Fibroblast of the aortic adventitia (primary cell): ENCODE data around the gene CAPZB. TPM values are rescaled to one million over a fixed set of nuclear protein-coding genes. Genes with fewer than 3 reads are reported as not detected.

Source experiments
- DNase-seq: peaks from one replicate; pipeline ENCODE4 v3.0.0-alpha.2; 2010; ENCODE audit warnings: low read depth
- H3K4me3 ChIP-seq: 2 replicates; pipeline ENCODE4 v1.5.1; 2011; ENCODE audit warnings: low read depth, mild to moderate bottlenecking, control low read depth, low read length, moderate library complexity
- CTCF ChIP-seq: IDR thresholded peaks from 2 replicates; pipeline ENCODE4 v1.5.1; 2011; ENCODE audit warnings: mild to moderate bottlenecking, low read length, control low read depth, inconsistent platforms; ENCODE audit not compliant: insufficient read depth
- total RNA-seq: library from RNA; depleted of rRNA; stranded (reverse); fragments of >200 nt; gene quantifications from 2 replicates; pipeline ENCODE4 v1.2.3, GENCODE V29; 2012; ENCODE audit warnings: low replicate concordance

CAPZB gene
- total RNA-seq, 1 donor, result 232 TPM

- TF ChIP-seq CTCF, result no peak
- H3K4me3 ChIP-seq, result no peak overlapping the region
- DNase-seq, result no peak
Measured at GRCh38 chr1:19327301-19327700, 158.0 kb downstream of the CAPZB start.

- no peak for TF ChIP-seq CTCF
- DNase-seq, result no peak
- no peak overlapping the region for H3K4me3 ChIP-seq
Measured at GRCh38 chr1:19326748-19327065, 158.6 kb downstream of the CAPZB start.

GRCh38 chr1:19325958-19326747, 159.2 kb downstream of the CAPZB start:
- no peak for TF ChIP-seq CTCF
- H3K4me3 ChIP-seq, result no peak overlapping the region

GRCh38 chr1:19325368-19325957, 159.9 kb downstream of the CAPZB start:
- DNase-seq, result no peak
- no peak for TF ChIP-seq CTCF
- no peak overlapping the region for H3K4me3 ChIP-seq

More at GRCh38 chr1:19325958-19326747, 159.2 kb downstream of the CAPZB start:
- DNase-seq, result no peak

- no peak for DNase-seq
- TF ChIP-seq CTCF, result no peak
- H3K4me3 ChIP-seq, result no peak overlapping the region
Measured at GRCh38 chr1:19324665-19324990, 160.7 kb downstream of the CAPZB start.

- TF ChIP-seq CTCF, result no peak
- DNase-seq, result no peak
- H3K4me3 ChIP-seq, result no peak overlapping the region
Measured at GRCh38 chr1:19323987-19324664, 161.2 kb downstream of the CAPZB start.
